Measurements from ENCODE around the gene SLC16A11. TPM values are rescaled to one million over a fixed set of nuclear protein-coding genes. Genes with fewer than 3 reads are reported as not detected.
A peak's percentile ranks its signal among the peaks of the same experiment; 100 is the strongest.
"Not testable (repeated sequence)": the region's sequence is repeated elsewhere in the genome, so short reads cannot be mapped to it uniquely, and the experiment has no call there.

The SLC16A11 gene
- total and polyA plus RNA-seq, 9 donors: 0.04 to 0.37 (median 0.14) TPM; not detected in 1

GRCh38 chr17:7060165-7060891 lies 16.4 kb upstream of the SLC16A11 start:
- DNase-seq: no peak
- Histone ChIP-seq H3K4me3 (ENCODE audit: low read length) (no peak overlapping the region), H3K27me3 (ENCODE audit: control insufficient read depth, insufficient read depth, low read length) (no peaks in the 10 kb centered on the region), H3K27ac (ENCODE audit: low read length) (no peak overlapping the region), H3K9me3 (replicated peaks; ENCODE audit: control insufficient read depth, low read depth, low read length) (no peaks in the 10 kb centered on the region), H3K36me3 (ENCODE audit: control insufficient read depth, insufficient read depth, low read length) (no peaks in the 10 kb centered on the region), H3K4me1 (ENCODE audit: control insufficient read depth, insufficient read depth, low read length) (peaks cover 13% of the 10 kb centered on the region)
- WGBS (ENCODE audit: insufficient coverage): 64% methylated on average over 4 of the region's 6 CpGs

GRCh38 chr17:7058831-7059447 lies 15.0 kb upstream of the SLC16A11 start:
- H3K9me3 ChIP-seq (replicated peaks; ENCODE audit: control insufficient read depth, low read depth, low read length): no peaks in the 10 kb centered on the region
- H3K4me1 ChIP-seq (ENCODE audit: control insufficient read depth, insufficient read depth, low read length): peaks cover 8% of the 10 kb centered on the region
- WGBS (ENCODE audit: insufficient coverage): 64% methylated on average over 7 of the region's 7 CpGs
- no peaks in the 10 kb centered on the region for H3K36me3 ChIP-seq (ENCODE audit: control insufficient read depth, insufficient read depth, low read length)
- H3K27ac ChIP-seq (ENCODE audit: low read length): no peak overlapping the region
- H3K27me3 ChIP-seq (ENCODE audit: control insufficient read depth, insufficient read depth, low read length): no peaks in the 10 kb centered on the region
- H3K4me3 ChIP-seq (ENCODE audit: low read length): no peak overlapping the region
- DNase-seq: no peak

GRCh38 chr17:7056386-7056785 lies 12.5 kb upstream of the SLC16A11 start:
- H3K36me3 ChIP-seq (ENCODE audit: control insufficient read depth, insufficient read depth, low read length): no peaks in the 10 kb centered on the region
- H3K9me3 ChIP-seq (replicated peaks; ENCODE audit: control insufficient read depth, low read depth, low read length): no peaks in the 10 kb centered on the region
- H3K4me1 ChIP-seq (ENCODE audit: control insufficient read depth, insufficient read depth, low read length): no peaks in the 10 kb centered on the region
- H3K27me3 ChIP-seq (ENCODE audit: control insufficient read depth, insufficient read depth, low read length): no peaks in the 10 kb centered on the region
- H3K4me3 ChIP-seq (ENCODE audit: low read length): no peak overlapping the region
- DNase-seq: no peak
- no CpG with 5 or more reads among the region's 4 CpGs for WGBS (ENCODE audit: insufficient coverage)
- H3K27ac ChIP-seq (ENCODE audit: low read length): no peak overlapping the region

- H3K9me3 ChIP-seq (replicated peaks; ENCODE audit: control insufficient read depth, low read depth, low read length); H3K27ac ChIP-seq (ENCODE audit: low read length); H3K4me3 ChIP-seq (ENCODE audit: low read length); DNase-seq; H3K4me1 ChIP-seq (ENCODE audit: control insufficient read depth, insufficient read depth, low read length); H3K36me3 ChIP-seq (ENCODE audit: control insufficient read depth, insufficient read depth, low read length): not testable (repeated sequence)
- 71% methylated on average over 6 of the region's 9 CpGs for WGBS (ENCODE audit: insufficient coverage)
- H3K27me3 ChIP-seq (ENCODE audit: control insufficient read depth, insufficient read depth, low read length): peaks cover 32% of the 10 kb centered on the region
Measured at GRCh38 chr17:7050583-7050982, 6.7 kb upstream of the SLC16A11 start.

GRCh38 chr17:7048968-7049367 lies 5.1 kb upstream of the SLC16A11 start:
- Histone ChIP-seq H3K9me3 (replicated peaks; ENCODE audit: control insufficient read depth, low read depth, low read length) (no peaks in the 10 kb centered on the region), H3K36me3 (ENCODE audit: control insufficient read depth, insufficient read depth, low read length) (no peaks in the 10 kb centered on the region), H3K4me1 (ENCODE audit: control insufficient read depth, insufficient read depth, low read length) (peaks cover 3% of the 10 kb centered on the region), H3K4me3 (ENCODE audit: low read length) (no peak overlapping the region), H3K27me3 (ENCODE audit: control insufficient read depth, insufficient read depth, low read length) (peaks cover 48% of the 10 kb centered on the region), H3K27ac (ENCODE audit: low read length) (no peak overlapping the region)
- no peak for DNase-seq
- WGBS (ENCODE audit: insufficient coverage): 68% methylated on average over 2 of the region's 6 CpGs

- WGBS (ENCODE audit: insufficient coverage): no CpG with 5 or more reads among the region's 6 CpGs
- Histone ChIP-seq H3K9me3 (replicated peaks; ENCODE audit: control insufficient read depth, low read depth, low read length) (no peaks in the 10 kb centered on the region), H3K27me3 (ENCODE audit: control insufficient read depth, insufficient read depth, low read length) (peaks cover 62% of the 10 kb centered on the region), H3K27ac (ENCODE audit: low read length) (no peak overlapping the region), H3K4me1 (ENCODE audit: control insufficient read depth, insufficient read depth, low read length) (peaks cover 17% of the 10 kb centered on the region), H3K4me3 (ENCODE audit: low read length) (no peak overlapping the region), H3K36me3 (ENCODE audit: control insufficient read depth, insufficient read depth, low read length) (no peaks in the 10 kb centered on the region)
- DNase-seq: no peak
Measured at GRCh38 chr17:7047566-7047965, 3.7 kb upstream of the SLC16A11 start.

- not testable (repeated sequence) for DNase-seq; H3K4me3 ChIP-seq (ENCODE audit: low read length); H3K36me3 ChIP-seq (ENCODE audit: control insufficient read depth, insufficient read depth, low read length); H3K27ac ChIP-seq (ENCODE audit: low read length); H3K9me3 ChIP-seq (replicated peaks; ENCODE audit: control insufficient read depth, low read depth, low read length)
- Histone ChIP-seq H3K27me3 (ENCODE audit: control insufficient read depth, insufficient read depth, low read length) (peaks cover 69% of the 10 kb centered on the region), H3K4me1 (ENCODE audit: control insufficient read depth, insufficient read depth, low read length) (peaks cover 21% of the 10 kb centered on the region)
- 12% methylated on average over 16 of the region's 26 CpGs for WGBS (ENCODE audit: insufficient coverage)
Measured at GRCh38 chr17:7046725-7047397, 3.0 kb upstream of the SLC16A11 start.

GRCh38 chr17:7046127-7046724 lies 2.3 kb upstream of the SLC16A11 start:
- Histone ChIP-seq H3K36me3 (ENCODE audit: control insufficient read depth, insufficient read depth, low read length) (no peaks in the 10 kb centered on the region), H3K27me3 (ENCODE audit: control insufficient read depth, insufficient read depth, low read length) (peaks cover 75% of the 10 kb centered on the region), H3K4me3 (ENCODE audit: low read length) (no peak overlapping the region), H3K9me3 (replicated peaks; ENCODE audit: control insufficient read depth, low read depth, low read length) (no peaks in the 10 kb centered on the region), H3K27ac (ENCODE audit: low read length) (no peak overlapping the region), H3K4me1 (ENCODE audit: control insufficient read depth, insufficient read depth, low read length) (peaks cover 21% of the 10 kb centered on the region)
- WGBS (ENCODE audit: insufficient coverage): 5% methylated on average over 14 of the region's 15 CpGs
- no peak for DNase-seq

DNA sequence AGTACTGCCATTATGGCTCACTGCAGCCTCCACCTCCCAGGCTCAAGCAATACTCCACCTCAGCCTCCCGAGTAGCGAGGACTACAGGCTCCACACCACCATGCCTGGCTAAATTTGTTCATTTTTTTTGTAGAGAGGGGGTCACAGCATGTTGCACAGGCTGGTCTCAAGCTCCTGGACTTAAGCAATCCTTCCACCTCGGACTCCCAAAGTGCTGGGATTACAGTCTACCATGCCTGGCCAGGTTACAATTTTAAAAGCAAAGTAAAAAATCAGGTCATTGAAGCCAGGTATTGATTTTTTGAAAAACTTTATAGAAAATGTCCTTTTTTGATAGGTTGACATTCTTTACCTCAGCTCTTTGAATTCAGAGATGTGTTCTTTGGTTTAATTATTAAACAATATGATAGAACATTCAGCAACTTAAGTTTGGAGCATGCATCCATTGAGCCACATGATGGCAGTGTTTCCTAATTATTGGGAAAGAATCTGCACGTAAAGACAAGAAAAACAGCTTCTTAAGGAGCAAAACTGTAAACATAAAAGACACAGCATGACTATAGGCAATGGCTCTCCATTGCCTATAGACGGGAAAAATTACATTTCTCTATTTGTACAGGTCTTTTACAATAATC lies 1.7 kb upstream of the SLC16A11 start:
- Histone ChIP-seq H3K4me3 (ENCODE audit: low read length) (no peak overlapping the region), H3K36me3 (ENCODE audit: control insufficient read depth, insufficient read depth, low read length) (no peaks in the 10 kb centered on the region), H3K27ac (ENCODE audit: low read length) (no peak overlapping the region), H3K9me3 (replicated peaks; ENCODE audit: control insufficient read depth, low read depth, low read length) (no peaks in the 10 kb centered on the region), H3K27me3 (ENCODE audit: control insufficient read depth, insufficient read depth, low read length) (peaks cover 77% of the 10 kb centered on the region), H3K4me1 (ENCODE audit: control insufficient read depth, insufficient read depth, low read length) (peaks cover 21% of the 10 kb centered on the region)
- WGBS (ENCODE audit: insufficient coverage): no CpG with 5 or more reads among the region's 5 CpGs
- peak; percentile 87 for DNase-seq

DNA sequence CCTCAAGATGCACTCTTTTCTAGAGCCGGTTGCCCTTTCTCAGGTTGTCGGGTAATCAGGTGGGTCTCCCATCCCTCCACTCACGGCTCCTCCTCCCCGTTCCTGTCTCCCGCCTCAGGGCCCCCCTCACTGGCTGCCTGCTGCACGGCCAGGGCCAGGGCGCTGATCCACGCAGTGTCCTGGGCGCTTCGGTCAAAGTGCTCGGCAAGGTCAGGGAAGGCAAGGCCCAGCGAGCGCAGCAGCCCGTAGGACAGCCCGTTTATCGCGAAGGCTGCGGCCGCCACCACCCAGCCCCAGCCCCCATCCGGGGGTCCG lies 753 bp downstream of the SLC16A11 start:
- no peaks in the 10 kb centered on the region for H3K36me3 ChIP-seq (ENCODE audit: control insufficient read depth, insufficient read depth, low read length)
- H3K9me3 ChIP-seq (replicated peaks; ENCODE audit: control insufficient read depth, low read depth, low read length): no peaks in the 10 kb centered on the region
- peaks cover 69% of the 10 kb centered on the region for H3K27me3 ChIP-seq (ENCODE audit: control insufficient read depth, insufficient read depth, low read length)
- peaks cover 21% of the 10 kb centered on the region for H3K4me1 ChIP-seq (ENCODE audit: control insufficient read depth, insufficient read depth, low read length)
- H3K4me3 ChIP-seq (ENCODE audit: low read length): peak overlapping the region; percentile 30
- WGBS (ENCODE audit: insufficient coverage): 1% methylated on average over 21 of the region's 21 CpGs
- H3K27ac ChIP-seq (ENCODE audit: low read length): no peak overlapping the region
- no peak for DNase-seq
